CD4-positive, alpha-beta T cell treated with Interleukin-15 for 1 hour (primary cell): ENCODE measurements around the gene PREP.
"Not testable (repeated sequence)": the region's sequence is repeated elsewhere in the genome, so short reads cannot be mapped to it uniquely, and the experiment has no call there.

Experiments used
- DNase-seq: peaks from one replicate; pipeline ENCODE4 v3.0.0-alpha.2; 2020

PREP gene

GRCh38 chr6:105389543-105389942, 13.3 kb downstream of the PREP start:
- DNase-seq, result no peak

- DNase-seq, result no peak
These were observed 14.5 kb downstream of the PREP start for GRCh38 chr6:105388392-105388791.

DNA sequence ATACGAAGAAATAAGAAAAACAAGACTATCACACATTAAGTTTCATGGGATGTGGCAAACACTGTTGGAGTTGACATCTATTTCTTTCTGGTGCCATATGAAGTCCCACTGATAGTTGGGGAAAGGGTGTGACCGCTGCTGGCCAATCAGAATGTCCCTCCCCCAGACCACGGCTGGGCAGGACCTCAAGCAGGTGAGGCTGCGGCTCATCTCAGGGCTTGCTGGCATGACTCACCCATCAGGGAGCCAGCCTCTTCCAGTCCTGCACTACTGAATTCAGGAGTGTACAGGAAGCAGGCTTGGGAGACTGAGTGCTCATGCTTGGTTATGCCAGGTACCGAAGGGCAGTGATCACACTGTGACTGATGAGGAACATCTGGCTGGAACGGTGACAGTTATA, 18.9 kb downstream of the PREP start:
- no peak for DNase-seq

DNA sequence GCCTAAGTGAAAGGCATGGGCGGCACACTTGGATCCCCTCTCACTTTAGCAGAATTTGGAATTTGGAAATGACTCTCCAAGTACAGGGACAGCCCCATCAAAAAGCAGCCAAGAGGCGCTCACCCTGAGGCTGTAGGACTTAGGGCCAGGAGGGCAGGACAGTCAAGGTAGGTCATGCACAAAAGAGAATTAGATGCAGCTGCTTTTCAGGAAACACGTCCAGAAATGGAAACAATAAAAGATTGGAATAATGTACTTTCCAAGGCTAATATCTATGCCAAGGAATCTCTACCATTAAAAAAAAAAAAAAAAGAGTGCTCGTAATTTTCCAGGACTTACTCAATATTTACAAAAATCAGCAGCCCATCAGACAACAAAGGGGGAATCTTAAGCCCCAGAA, 19.9 kb downstream of the PREP start:
- no peak for DNase-seq

DNA sequence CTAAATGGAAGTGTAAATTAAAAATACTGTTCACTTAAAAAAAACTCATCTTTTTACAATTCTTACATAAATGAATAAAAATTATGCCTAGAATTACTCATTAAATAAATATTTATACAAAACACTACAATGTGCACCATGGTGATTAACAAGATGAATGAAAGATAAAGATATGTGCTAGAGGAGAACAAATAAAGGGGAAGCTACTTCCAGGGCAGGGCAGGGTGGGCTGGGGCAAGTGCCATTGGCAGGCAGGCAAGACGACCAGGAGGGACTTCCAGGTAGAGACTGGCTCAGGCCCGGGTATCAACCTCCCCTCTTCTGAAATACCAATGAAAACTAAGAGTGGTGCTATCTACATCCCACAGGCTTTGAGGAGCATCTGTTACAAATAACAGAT, 20.4 kb downstream of the PREP start:
- DNase-seq, result no peak

DNA sequence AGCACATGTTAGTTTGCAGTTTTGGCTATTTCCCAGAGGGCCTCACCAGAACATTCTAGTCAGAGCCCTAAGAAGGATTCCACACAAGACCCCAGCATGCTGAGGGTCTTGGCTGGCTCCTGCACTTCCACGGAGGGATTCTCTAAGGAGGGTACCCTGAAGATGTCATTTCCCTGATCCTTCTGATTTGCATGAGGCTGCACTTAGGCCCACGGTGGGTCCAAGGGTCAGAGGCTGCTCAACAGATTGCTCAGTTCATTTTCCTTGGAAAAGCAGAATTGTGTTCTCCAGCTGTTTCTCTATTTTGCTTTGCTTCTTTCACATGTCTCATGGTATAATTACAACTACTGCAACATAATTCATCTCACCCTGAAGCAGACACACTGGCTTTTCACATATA, 22.2 kb downstream of the PREP start:
- no peak for DNase-seq

- no peak for DNase-seq
These were observed 27.1 kb downstream of the PREP start for GRCh38 chr6:105375797-105376196.

DNA sequence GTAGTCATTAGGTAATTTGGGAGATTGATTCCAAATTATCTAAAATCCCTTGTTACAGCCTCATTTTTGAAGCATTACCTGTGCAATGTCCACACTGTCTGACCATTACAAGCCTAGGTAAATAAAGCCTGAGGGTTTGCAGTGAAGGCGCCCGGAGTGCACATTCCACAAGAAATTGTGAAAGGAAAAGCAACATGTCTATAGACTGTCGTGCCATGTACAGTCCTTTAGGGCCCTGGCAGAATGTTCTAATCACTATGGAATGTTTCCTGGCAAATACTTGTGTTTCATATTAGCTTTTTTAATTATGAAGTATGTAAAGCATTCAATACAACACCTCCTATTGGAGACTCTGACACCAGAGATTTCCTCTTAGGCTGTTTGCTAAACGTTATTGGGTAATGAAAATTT, 28.9 kb downstream of the PREP start:
- DNase-seq, result no peak

- no peak for DNase-seq
These were observed 29.4 kb downstream of the PREP start for GRCh38 chr6:105373481-105373880.

DNA sequence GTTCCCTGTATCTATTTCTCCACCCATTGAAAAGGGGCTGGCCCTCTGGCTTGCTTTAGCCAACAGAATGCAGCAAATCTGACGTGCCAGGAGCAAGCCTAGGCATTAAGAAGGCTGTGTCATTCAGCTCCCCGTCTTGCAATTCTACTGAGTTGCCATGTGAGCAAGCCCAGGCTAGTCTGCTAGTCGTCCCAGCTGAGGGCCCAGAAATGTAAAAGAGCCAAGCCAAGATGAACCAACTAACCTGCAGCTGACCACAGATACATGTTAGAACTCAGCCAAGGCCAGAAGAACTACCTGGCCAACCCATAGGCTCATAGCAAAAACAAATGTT, 30.1 kb downstream of the PREP start:
- no peak for DNase-seq

DNA sequence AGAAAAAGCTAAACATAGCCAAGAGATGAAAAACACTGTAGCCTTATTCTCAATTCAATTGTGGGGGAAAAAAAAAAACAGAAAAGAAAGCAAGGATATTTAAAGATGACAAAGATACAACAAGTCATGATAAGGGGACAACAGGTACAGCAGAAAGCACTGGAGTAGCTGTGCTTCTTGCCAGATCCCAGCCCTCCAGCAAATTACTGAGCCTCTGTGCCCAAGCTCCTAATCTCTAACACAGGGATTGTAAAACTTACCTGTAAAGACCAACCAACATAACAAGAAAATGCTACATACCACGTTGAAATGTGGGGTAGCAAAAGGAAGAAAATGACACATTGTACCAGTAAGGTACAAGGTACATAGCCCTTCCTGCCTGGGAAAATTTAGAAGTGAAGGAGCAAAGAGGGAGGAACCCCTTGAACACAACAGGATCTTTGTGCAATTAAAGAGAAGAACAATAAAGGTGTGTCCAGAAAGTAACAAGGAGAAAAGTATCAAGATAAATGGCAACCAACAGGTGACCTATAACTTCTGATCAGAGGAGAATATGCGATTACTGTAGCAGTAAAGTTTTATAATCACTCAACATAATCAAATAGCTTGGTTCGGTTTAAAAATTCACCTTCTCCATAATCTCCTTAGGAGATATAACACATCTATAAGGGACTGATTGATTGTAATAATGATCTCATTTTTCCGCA, 30.6 kb downstream of the PREP start:
- no peak for DNase-seq

GRCh38 chr6:105370351-105370750, 32.5 kb downstream of the PREP start:
- no peak for DNase-seq

GRCh38 chr6:105369145-105369544, 33.7 kb downstream of the PREP start:
- no peak for DNase-seq

DNA sequence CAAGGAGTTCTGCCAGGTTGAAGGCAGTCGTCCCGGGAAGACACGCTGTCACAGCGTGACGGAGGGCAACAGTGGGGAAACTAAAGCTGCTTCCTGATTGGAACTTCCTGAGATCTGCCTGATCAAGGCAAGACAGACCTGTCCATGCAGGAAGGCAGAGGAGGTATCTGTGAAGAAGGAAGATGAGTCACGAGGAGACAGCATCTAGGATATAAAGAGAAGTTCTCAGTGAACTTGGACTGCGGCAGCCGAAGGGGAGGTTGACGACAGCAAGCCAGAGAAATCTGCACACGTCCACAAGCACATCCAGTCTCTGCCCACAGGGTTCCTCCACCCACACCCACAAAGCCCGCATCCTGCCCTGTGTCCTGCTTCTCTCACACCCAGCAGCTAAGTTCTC, 38.6 kb downstream of the PREP start:
- no peak for DNase-seq

DNA sequence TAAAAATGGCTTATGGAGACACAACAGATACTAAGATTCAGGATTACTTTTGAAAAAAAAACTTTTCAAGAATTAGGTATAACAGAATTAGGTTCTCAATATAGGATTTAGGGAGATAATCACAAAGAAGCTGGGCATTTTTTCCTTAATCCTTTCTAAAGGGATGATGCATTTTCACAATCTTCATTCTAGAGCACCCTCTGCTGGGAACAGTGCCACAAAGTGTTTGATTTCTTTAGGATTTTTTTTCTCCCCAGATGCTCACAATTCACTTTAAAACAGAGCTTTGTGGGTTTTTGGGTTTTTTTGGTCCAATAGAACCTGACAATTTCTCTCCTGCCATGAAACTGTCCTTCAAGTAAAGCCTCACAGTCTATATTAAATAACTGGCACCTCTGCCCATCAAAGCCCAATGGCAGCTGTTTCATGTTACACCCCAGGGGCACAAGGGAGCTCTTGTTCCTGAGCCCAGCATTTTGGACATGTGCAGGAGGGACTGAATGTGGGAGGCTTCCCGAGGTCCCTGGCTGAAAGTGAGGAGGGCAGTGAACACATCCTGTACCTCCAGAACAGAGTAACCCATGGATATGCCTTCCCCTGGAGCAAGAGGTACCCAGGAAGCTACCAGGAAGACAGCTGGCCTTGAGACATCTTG, 39.7 kb downstream of the PREP start:
- no peak for DNase-seq

DNA sequence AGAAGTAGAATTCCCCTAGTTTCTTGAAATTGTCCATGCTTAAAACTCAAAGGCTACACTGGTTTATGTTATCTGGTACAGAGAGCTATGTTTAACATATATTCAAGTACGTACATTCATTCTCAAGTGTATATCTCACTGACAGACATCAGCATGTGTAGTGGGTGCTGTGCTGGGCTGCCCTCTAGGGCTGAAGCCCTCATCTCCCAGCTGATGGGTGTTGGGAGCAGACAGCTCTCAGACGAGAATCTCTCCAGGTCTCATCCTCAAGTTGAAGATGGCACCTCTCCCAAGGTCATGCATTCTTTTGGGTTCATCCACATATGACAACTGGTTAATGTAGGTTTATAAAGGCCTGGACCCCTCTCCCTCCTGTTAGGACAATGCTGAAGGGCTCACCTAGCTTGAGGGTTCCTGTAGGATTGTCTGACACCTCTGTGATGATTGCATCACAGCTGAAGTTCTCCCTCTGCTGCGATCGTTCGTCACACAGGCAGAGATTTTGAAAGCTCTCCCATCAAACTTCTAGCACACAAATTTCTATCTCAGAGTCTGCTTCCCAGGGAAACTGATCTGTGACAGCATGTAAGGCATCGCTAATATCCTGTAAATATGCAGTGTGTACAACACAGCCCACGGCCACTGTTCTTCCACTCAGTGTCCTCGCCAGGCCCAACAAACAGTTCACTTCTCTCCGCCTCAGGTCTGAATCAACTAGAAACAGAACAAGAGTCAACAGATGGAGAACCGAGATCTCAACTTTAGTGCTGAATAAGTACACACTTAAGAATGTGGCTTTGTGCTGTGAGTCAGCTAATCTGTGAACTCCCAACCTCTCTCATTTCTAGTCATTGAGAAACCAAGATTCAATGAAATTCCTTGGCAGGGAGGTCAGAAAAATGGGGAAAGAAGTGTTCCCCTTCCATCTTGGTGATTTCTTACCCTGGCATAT, 43.2 kb downstream of the PREP start:
- no peak for DNase-seq

GRCh38 chr6:105357165-105357564, 45.7 kb downstream of the PREP start:
- DNase-seq, result no peak

GRCh38 chr6:105352037-105352617, 50.8 kb downstream of the PREP start:
- no peak for DNase-seq

DNA sequence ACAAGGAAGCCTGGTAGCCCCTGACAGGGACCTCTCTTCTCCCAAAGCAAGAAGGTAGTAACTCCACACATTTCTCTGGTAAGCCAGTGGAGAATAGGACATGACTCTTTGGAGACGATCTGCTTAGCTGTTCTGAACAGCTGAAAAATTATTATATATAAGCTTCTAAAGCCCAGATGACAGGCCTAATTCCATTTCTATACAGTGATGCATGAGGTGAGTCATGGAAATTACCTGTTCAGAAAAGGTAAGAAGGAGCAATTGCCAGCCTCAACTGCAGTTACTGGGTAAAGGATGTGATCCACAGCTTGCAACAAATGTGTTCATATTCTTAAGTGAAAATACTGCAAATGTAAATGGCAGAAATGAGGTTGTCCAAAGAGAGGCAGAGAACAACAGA, 54.0 kb downstream of the PREP start:
- DNase-seq, result no peak

- DNase-seq, result no peak
These were observed 56.8 kb downstream of the PREP start for GRCh38 chr6:105346052-105346451.

- no peak for DNase-seq
These were observed 57.4 kb downstream of the PREP start for GRCh38 chr6:105345506-105345905.

GRCh38 chr6:105344881-105345370, 58.0 kb downstream of the PREP start:
- DNase-seq, result no peak

DNA sequence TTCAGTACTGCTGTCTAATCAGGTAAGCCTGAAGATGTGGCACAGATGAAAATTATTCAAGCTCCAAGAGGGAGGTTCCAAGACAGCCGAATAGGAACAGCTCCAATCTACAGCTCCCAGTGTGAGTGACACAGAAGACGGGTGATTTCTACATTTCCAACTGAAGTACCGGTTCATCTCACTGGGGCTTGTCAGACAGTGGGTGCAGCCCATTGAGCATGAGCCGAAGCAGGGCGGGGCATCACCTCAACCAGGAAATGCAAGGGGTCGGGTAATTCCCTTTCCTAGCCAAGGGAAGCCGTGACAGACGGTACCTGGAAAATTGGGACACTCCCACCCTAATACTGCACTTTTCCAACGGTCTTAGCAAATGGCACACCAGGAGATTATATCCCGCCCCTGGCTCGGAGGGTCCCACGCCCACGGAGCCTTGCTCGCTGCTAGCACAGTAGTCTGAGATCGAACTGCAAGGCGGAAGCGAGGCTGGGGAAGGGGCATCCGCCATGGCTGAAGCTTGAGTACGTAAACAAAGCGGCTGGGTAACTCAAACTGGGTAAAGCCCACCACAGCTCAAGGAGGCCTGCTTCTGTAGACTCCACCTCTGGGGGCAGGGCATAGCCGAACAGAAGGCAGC, 64.4 kb downstream of the PREP start:
- DNase-seq, result not testable (repeated sequence)
